Bronchial epithelial cell (primary cell): ENCODE measurements around the gene STK39. TPM values are rescaled to one million over a fixed set of nuclear protein-coding genes. Genes with fewer than 3 reads are reported as not detected.

Source experiments
- DNase-seq: peaks from one replicate; pipeline ENCODE4 v3.0.0-alpha.2; 2010; ENCODE audit warnings: low read depth
- FAIRE-seq: peaks from 2 replicates; lab custom pipeline; 2011; peaks lifted over from hg19 to GRCh38; lab: Jason Lieb, UNC
- H3K27me3 ChIP-seq: 2 replicates; pipeline ENCODE4 v1.5.1; 2011; ENCODE audit warnings: low read length; ENCODE audit not compliant: control insufficient read depth, insufficient read depth
- H3K36me3 ChIP-seq: 2 replicates; pipeline ENCODE4 v1.5.1; 2011; ENCODE audit warnings: low read length; ENCODE audit not compliant: control insufficient read depth, insufficient read depth
- H3K4me3 ChIP-seq: 2 replicates; pipeline ENCODE4 v1.5.1; 2011; ENCODE audit warnings: mild to moderate bottlenecking, low read depth, low read length, control low read depth
- CTCF ChIP-seq: IDR thresholded peaks from 2 replicates; pipeline ENCODE4 v1.5.1; 2011; ENCODE audit warnings: mild to moderate bottlenecking, moderate library complexity, low read length, control low read depth, inconsistent platforms; ENCODE audit not compliant: insufficient read depth, severe bottlenecking
- total RNA-seq: library from RNA; depleted of rRNA; stranded (reverse); fragments of >200 nt; gene quantifications from 2 replicates; pipeline ENCODE4 v1.2.1, GENCODE V29; 2014

STK39 gene
- total RNA-seq, 1 donor from 2014 or later: 20.3 TPM

GRCh38 chr2:167933097-167933814 lies 314.1 kb downstream of the STK39 start:
- no peak for TF ChIP-seq CTCF
- Histone ChIP-seq H3K4me3 (no peak overlapping the region), H3K36me3 (no peaks in the 10 kb centered on the region), H3K27me3 (no peaks in the 10 kb centered on the region)
- DNase-seq (no peak), FAIRE-seq (no peak)

DNA sequence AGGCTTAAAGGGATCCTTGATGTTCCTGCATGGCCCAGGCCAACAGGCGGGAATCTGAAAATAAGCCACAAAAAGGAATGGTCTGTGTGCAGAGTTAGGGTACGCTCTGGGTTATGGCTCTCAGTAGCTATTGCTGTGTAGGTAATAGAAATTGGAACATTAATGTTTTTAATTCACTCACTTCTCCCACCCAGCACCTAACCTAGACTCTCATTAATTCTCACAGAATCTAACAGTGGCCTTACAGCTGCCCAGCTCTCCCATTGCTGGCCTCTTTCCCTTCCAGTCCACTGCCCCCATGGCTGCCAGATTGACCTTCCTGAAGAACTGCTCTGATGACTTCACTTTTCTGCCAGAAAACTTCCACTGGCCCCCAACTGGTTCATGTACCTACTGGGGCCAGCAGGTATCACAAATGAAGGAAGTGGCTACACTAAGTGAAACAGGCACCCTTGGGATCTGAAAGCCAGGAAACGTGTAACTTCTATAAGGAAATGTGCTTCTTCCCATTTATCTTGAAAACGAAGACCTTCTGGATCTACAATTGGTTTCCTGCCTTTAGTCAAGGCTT lies 315.2 kb downstream of the STK39 start:
- no peak for DNase-seq
- Histone ChIP-seq H3K27me3 (no peaks in the 10 kb centered on the region), H3K36me3 (no peaks in the 10 kb centered on the region), H3K4me3 (no peak overlapping the region)
- TF ChIP-seq CTCF: no peak
- no peak for FAIRE-seq

DNA sequence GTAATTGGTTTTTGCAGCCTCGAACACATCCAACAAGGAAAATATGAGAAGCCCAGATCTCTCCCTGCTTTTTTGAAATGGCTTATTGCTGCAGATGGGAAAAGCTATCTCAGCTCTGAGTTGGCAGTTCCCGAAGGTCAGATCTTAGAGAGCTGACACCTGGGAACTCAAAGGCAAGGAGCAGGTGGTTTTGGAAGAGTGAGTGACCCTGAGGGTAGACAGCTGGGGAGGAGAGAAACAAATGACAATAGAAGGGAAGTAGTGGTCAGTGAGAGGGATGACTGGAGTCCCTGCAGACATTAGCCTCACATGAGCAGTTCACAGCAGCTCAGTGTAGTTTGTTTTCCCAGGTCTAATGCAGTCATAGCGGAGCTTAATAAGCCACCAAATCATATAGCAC lies 317.9 kb downstream of the STK39 start:
- Histone ChIP-seq H3K27me3 (no peaks in the 10 kb centered on the region), H3K36me3 (no peaks in the 10 kb centered on the region), H3K4me3 (no peak overlapping the region)
- no peak for TF ChIP-seq CTCF
- FAIRE-seq (no peak), DNase-seq (no peak)

DNA sequence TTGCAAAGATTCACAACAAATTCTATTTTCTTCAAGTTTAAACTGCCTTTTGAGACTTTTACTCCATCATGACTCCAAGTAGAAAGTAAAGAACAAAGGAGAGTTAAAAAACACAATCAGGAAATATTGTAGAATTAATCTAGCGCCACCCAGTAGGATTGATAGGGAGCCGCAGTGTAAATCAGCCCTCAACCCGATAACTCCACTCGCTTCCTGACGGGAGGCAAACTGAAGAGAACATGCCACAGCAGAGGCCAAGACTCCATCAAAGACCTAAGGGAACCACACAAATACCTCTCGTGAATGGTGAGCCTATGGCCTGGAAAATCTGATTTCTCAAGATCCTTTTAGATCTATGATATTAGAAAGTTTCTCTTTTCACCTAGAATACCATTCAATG lies 319.0 kb downstream of the STK39 start:
- FAIRE-seq (no peak), DNase-seq (no peak)
- Histone ChIP-seq H3K36me3 (no peaks in the 10 kb centered on the region), H3K27me3 (no peaks in the 10 kb centered on the region), H3K4me3 (no peak overlapping the region)
- TF ChIP-seq CTCF: no peak

DNA sequence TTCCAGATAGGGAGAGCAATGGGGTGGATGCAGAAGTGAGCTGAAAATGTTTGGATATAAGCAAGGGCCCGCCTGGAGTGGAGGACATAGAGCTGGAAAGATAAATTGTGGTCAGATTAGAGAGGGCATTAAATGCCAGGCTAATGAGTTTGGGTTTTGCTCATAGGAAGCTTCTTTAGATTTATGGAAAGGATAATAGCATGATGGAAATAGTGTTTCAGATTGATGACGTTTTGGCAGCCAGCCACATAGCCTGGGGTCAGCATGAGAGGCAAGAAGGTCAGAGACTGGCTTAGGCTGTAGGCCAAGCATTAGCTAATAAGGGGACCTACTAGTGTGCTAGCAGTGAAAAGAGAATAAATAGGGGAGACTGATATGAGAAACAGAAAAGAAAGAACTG lies 321.6 kb downstream of the STK39 start:
- TF ChIP-seq CTCF: no peak
- Histone ChIP-seq H3K36me3 (no peaks in the 10 kb centered on the region), H3K4me3 (no peak overlapping the region), H3K27me3 (no peaks in the 10 kb centered on the region)
- FAIRE-seq (no peak), DNase-seq (no peak)
